GM23338 (cell line): ENCODE results near the gene SLCO4A1.

Source experiments
- CTCF ChIP-seq, 2 experiments: fragments of 200-600 bp in 1 of 2; sonication (generic) in 1 of 2; conservative IDR thresholded peaks; 2 replicates each; pipeline versions ENCODE4 v1.5.1 to v1.6.1; 2016 to 2017; ENCODE audit warnings: antibody characterized with exemption in 2 of 2, low read depth in 2 of 2, mild to moderate bottlenecking in 2 of 2, moderate library complexity in 1 of 2
- EZH2 ChIP-seq: fragments of 200-600 bp; sonication (generic); IDR thresholded peaks from one replicate; pipeline ENCODE4 v1.8.0; 2017; ENCODE audit warnings: antibody characterized with exemption, mild to moderate bottlenecking, low read depth; ENCODE audit not compliant: unreplicated experiment
- EZH2phosphoT487 ChIP-seq: fragments of 200-600 bp; sonication (generic); IDR thresholded peaks from one replicate; pipeline ENCODE4 v1.8.1; 2018; ENCODE audit warnings: antibody characterized with exemption; ENCODE audit not compliant: unreplicated experiment
- NANOG ChIP-seq: IDR thresholded peaks from 2 replicates; pipeline ENCODE4 v1.6.1; 2016; ENCODE audit warnings: antibody characterized with exemption, borderline replicate concordance

GRCh38 chr20:62606016-62606415, 36.3 kb upstream of the SLCO4A1 start:
- TF ChIP-seq NANOG (no peak), CTCF (conservative IDR thresholded peaks at IDR 0.05; ENCODE audit: low read depth in 2 of 2) (no peak), EZH2phosphoT487 (no peak), EZH2 (no peak)
